CD4-positive, alpha-beta T cell (primary cell): ENCODE results near the gene C2orf72. TPM values are rescaled to one million over a fixed set of nuclear protein-coding genes. Genes with fewer than 3 reads are reported as not detected.

Experiments
- ATAC-seq: fragments of 200-7000 bp; cut with Tn5 transposase; one replicate; pipeline ENCODE4 v1.10.0; 2022; ENCODE audit warnings: mild to moderate bottlenecking; ENCODE audit not compliant: poor library complexity
- CTCF ChIA-PET: fragments of 350-600 bp; sonication (Branson Sonifier 250); formaldehyde crosslinking; loops from one replicate; lab custom pipeline; 2021; ENCODE audit warnings: antibody characterized with exemption, inconsistent platforms; lab: Charles Lee
- POLR2A ChIA-PET: fragments of 350-600 bp; sonication (Branson Sonifier 250); formaldehyde crosslinking; loops from one replicate; lab custom pipeline; 2021; ENCODE audit warnings: antibody characterized with exemption, inconsistent platforms; lab: Charles Lee
- DNase-seq, 14 experiments: peaks; one replicate each; pipeline ENCODE4 v3.0.0-alpha.2; 2013 to 2020; ENCODE audit warnings: mixed read lengths in 2 of 14
- H3K27ac ChIP-seq, 2 donors: one replicate each; pipeline versions ENCODE4 v1.5.1 to v1.7.0; 2013; ENCODE audit warnings: low read length in 2 of 2, low read depth in 1 of 2, mild to moderate bottlenecking in 1 of 2
- H3K27me3 ChIP-seq, 2 experiments: 1 replicate in 1 of 2; 2 replicates in 1 of 2; pipeline versions ENCODE4 v1.6.1 to v1.7.0; 2013; ENCODE audit warnings: low read length in 2 of 2, control low read depth in 1 of 2, mild to moderate bottlenecking in 1 of 2, moderate library complexity in 1 of 2; ENCODE audit not compliant: insufficient read depth in 2 of 2, control insufficient read depth in 1 of 2
- H3K36me3 ChIP-seq: one replicate; pipeline ENCODE4 v1.6.1; 2013; ENCODE audit warnings: low read length, control low read depth; ENCODE audit not compliant: insufficient read depth
- H3K4me1 ChIP-seq: one replicate; pipeline ENCODE4 v1.6.1; 2013; ENCODE audit warnings: low read length, control low read depth; ENCODE audit not compliant: insufficient read depth
- H3K4me3 ChIP-seq: one replicate; pipeline ENCODE4 v1.5.1; 2013; ENCODE audit warnings: mild to moderate bottlenecking, low read length, moderate library complexity
- H3K9me3 ChIP-seq, 2 experiments: 1 replicate in 1 of 2; 2 replicates in 1 of 2; pipeline versions ENCODE4 v1.6.1 to v1.7.0; 2013; ENCODE audit warnings: low read length in 2 of 2, mild to moderate bottlenecking in 2 of 2, control low read depth in 1 of 2, moderate library complexity in 1 of 2; ENCODE audit not compliant: control insufficient read depth in 1 of 2, insufficient read depth in 1 of 2
- H3K27ac Mint-ChIP-seq: one replicate; pipeline ENCODE4 v1.8.0; 2020; ENCODE audit warnings: mixed read lengths
- H3K27me3 Mint-ChIP-seq: one replicate; pipeline ENCODE4 v1.8.0; 2021; ENCODE audit warnings: mixed read lengths
- H3K36me3 Mint-ChIP-seq: one replicate; pipeline ENCODE4 v1.8.0; 2021; ENCODE audit warnings: low read depth, mixed read lengths
- H3K4me1 Mint-ChIP-seq: one replicate; pipeline ENCODE4 v1.8.0; 2021; ENCODE audit warnings: low read depth, mixed read lengths
- H3K4me3 Mint-ChIP-seq: one replicate; pipeline ENCODE4 v1.8.0; 2020; ENCODE audit warnings: mild to moderate bottlenecking, mixed read lengths
- H3K9me3 Mint-ChIP-seq: one replicate; pipeline ENCODE4 v1.8.0; 2020; ENCODE audit warnings: mixed read lengths
- CTCF ChIP-seq: fragments of 200-600 bp; IDR thresholded peaks from one replicate; pipeline ENCODE4 v1.8.0; 2022; ENCODE audit warnings: antibody characterized with exemption, mild to moderate bottlenecking
- intact Hi-C, 2 experiments: fragments of 100-400 bp; cut with DNase I in 1 of 2; cut with micrococcal nuclease in 1 of 2; formaldehyde crosslinking; loops; one replicate each; pipeline versions ENCODE4 v1.15.1 to v1.9.0; 2023 to 2025; cut with DNase I, micrococcal nuclease
- total RNA-seq, 174 experiments: library from RNA in 2 of 174; stranded (reverse) in 2 of 174; gene quantifications; one replicate each; pipeline ENCODE4 v1.2.3 and lab custom pipeline; 2021 to 2026

The C2orf72 gene
- total RNA-seq, 2 experiments from 2014 or later = not detected

- H3K4me3 ChIP-seq = peak within 1 kb of the TSS; percentile 95
- TF ChIP-seq CTCF = peak; percentile 94
- ChIA-PET POLR2A (interaction anchor here (1.1 to 2.0 kb wide), 3 partner anchors 14 to 408 kb away, joined by 4 to 11 read pairs (median 5); partner anchors contain the start of gene NCL), CTCF (interaction anchor here (0.6 to 1.5 kb wide), 4 partner anchors 11 to 232 kb away, joined by 3 to 6 read pairs (median 3); no protein-coding TSS in a partner anchor)
- intact Hi-C loops = loop anchor here (1.0 to 10.0 kb wide), 5 partner anchors 152 to 608 kb away; partner anchors contain the start of gene CAB39 (in 1 of the 2)
- peak within 1 kb of the TSS; percentile 98 for H3K27ac Mint-ChIP-seq
- H3K27ac ChIP-seq = peak within 1 kb of the TSS; percentile 80 to 83
- DNase-seq (peak; percentile 88 to 97 (median 93)), ATAC-seq (peak; percentile 81)
- peak within 1 kb of the TSS; percentile 100 for H3K4me3 Mint-ChIP-seq
- H3K9me3 Mint-ChIP-seq = no peaks in the 10 kb centered on the region
- H3K9me3 ChIP-seq = no peaks in the 10 kb centered on the region
- no peaks in the 10 kb centered on the region for H3K27me3 ChIP-seq
- H3K36me3 Mint-ChIP-seq = peaks cover 12% of the 10 kb centered on the region
- H3K36me3 ChIP-seq = no peaks in the 10 kb centered on the region
- H3K27me3 Mint-ChIP-seq = peaks cover 12% of the 10 kb centered on the region
- H3K4me1 ChIP-seq = peaks cover 34% of the 10 kb centered on the region
- peaks cover 60% of the 10 kb centered on the region for H3K4me1 Mint-ChIP-seq
Measured at GRCh38 chr2:231056453-231057416, 19.4 kb downstream of the C2orf72 start, which contains the start of gene PSMD1. Gene PSMD1, plus strand, starts transcription at chr2:231056867. Its CDS starts 159 bp downstream, at chr2:231057026.

DNA sequence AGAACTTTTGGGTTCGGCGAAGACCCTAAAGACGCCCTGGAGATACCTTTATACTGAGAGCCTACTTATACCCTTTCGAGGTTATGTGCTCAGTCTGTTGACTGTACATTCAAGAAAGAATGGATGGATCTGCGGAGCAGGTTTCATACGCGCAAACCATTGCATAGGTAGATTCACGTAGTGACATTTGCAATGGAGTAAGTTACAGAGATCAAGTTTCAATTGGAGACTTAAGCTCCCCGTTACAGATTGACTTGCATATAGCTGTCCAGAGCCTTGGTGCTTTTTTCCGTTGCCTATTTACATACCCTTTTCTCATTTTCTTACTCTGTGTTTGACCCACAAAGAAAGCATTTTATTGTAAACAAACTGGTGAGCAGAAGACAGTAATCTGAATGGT, 20.3 kb downstream of the C2orf72 start:
- intact Hi-C loops = loop anchor here (5.0 to 10.0 kb wide), 4 partner anchors 153 to 607 kb away; partner anchors contain the start of gene CAB39 (in 1 of the 2)
- H3K9me3 Mint-ChIP-seq = no peaks in the 10 kb centered on the region

More for the DNA sequence above, 20.3 kb downstream of the C2orf72 start:
- peaks cover 28% of the 10 kb centered on the region for H3K4me1 ChIP-seq
- DNase-seq = no peak
- H3K27me3 ChIP-seq = no peaks in the 10 kb centered on the region
- ChIA-PET CTCF (interaction anchor here (0.6 to 1.5 kb wide), 3 partner anchors 10 to 210 kb away, joined by 3 to 6 read pairs (median 3); no protein-coding TSS in a partner anchor), POLR2A (interaction anchor here (1.2 to 2.0 kb wide), 2 partner anchors 13 to 407 kb away, joined by 4 to 11 read pairs; partner anchors contain the start of gene NCL)
- no peak for ATAC-seq
- Mint-ChIP-seq H3K4me3 (peak overlapping the region; percentile 77), H3K36me3 (peaks cover 21% of the 10 kb centered on the region), H3K27ac (peak overlapping the region; percentile 57), H3K4me1 (peaks cover 55% of the 10 kb centered on the region), H3K27me3 (peaks cover 7% of the 10 kb centered on the region)
- no peaks in the 10 kb centered on the region for H3K9me3 ChIP-seq
- H3K27ac ChIP-seq = no peak overlapping the region
- TF ChIP-seq CTCF = no peak
- H3K4me3 ChIP-seq = peak overlapping the region; percentile 95
- peaks cover 7% of the 10 kb centered on the region for H3K36me3 ChIP-seq
